Neural cell (in vitro differentiated cells): ENCODE results near the gene PFKFB4. TPM values are rescaled to one million over a fixed set of nuclear protein-coding genes. Genes with fewer than 3 reads are reported as not detected.

Experiments used
- H2AFZ ChIP-seq: fragments of 200-600, 300-800 bp; sonication (generic), shearing (Covaris generic); 2 replicates; pipeline ENCODE4 v1.6.0; 2014; ENCODE audit warnings: low read depth, mild to moderate bottlenecking, antibody characterized with exemption, low read length, moderate library complexity
- H3F3A ChIP-seq: fragments of 200-600 bp; shearing (Covaris generic); 2 replicates; pipeline ENCODE4 v1.6.1; 2016; ENCODE audit warnings: mild to moderate bottlenecking, moderate library complexity, mixed read lengths, antibody characterized with exemption, low read length; ENCODE audit not compliant: insufficient read depth, poor library complexity, severe bottlenecking
- H3K27ac ChIP-seq: fragments of 200-600, 300-800 bp; sonication (generic), shearing (Covaris generic); 2 replicates; pipeline ENCODE4 v1.5.1; 2014; ENCODE audit warnings: mild to moderate bottlenecking, low read length, moderate library complexity
- H3K27me3 ChIP-seq: fragments of 300-800, 200-600 bp; sonication (generic), shearing (Covaris generic); 2 replicates; pipeline ENCODE4 v1.6.0; 2014; ENCODE audit warnings: mild to moderate bottlenecking, low read depth, low read length, moderate library complexity; ENCODE audit not compliant: insufficient read depth
- H3K36me3 ChIP-seq: fragments of 300-800, 200-600 bp; sonication (generic), shearing (Covaris generic); 2 replicates; pipeline ENCODE4 v1.5.1; 2014; ENCODE audit warnings: mild to moderate bottlenecking, antibody characterized with exemption, low read length, moderate library complexity; ENCODE audit not compliant: insufficient read depth
- H3K4me2 ChIP-seq: fragments of 300-800, 200-600 bp; sonication (generic), shearing (Covaris generic); 2 replicates; pipeline ENCODE4 v1.6.0; 2014; ENCODE audit warnings: mild to moderate bottlenecking, low read length
- H3K4me3 ChIP-seq: fragments of 300-800, 200-600 bp; sonication (generic), shearing (Covaris generic); 2 replicates; pipeline ENCODE4 v1.5.1; 2014; ENCODE audit warnings: mild to moderate bottlenecking, low read length, moderate library complexity
- H3K79me2 ChIP-seq: fragments of 200-600 bp; shearing (Covaris generic); replicated peaks from 2 replicates; pipeline ENCODE4 v1.6.0; 2014; ENCODE audit warnings: mild to moderate bottlenecking, low read length, moderate library complexity; ENCODE audit not compliant: insufficient read depth
- H3K9ac ChIP-seq: fragments of 300-800, 200-600 bp; sonication (generic), shearing (Covaris generic); 2 replicates; pipeline ENCODE4 v1.6.1; 2016; ENCODE audit warnings: mild to moderate bottlenecking, low read length, mixed read lengths
- H3K9me2 ChIP-seq: fragments of 200-600 bp; shearing (Covaris generic); 2 replicates; pipeline ENCODE4 v1.6.1; 2016; ENCODE audit warnings: mild to moderate bottlenecking, low read length, mixed read lengths; ENCODE audit not compliant: insufficient read depth
- H3K9me3 ChIP-seq: fragments of 200-600, 300-800 bp; sonication (generic), shearing (Covaris generic); 2 replicates; pipeline ENCODE4 v1.6.1; 2016; ENCODE audit warnings: mild to moderate bottlenecking, mixed run types, low read length, moderate library complexity, mixed read lengths
- H4K20me1 ChIP-seq: fragments of 200-600 bp; shearing (Covaris generic); 2 replicates; pipeline ENCODE4 v1.6.1; 2016; ENCODE audit warnings: mild to moderate bottlenecking, mixed run types; ENCODE audit not compliant: insufficient read depth
- CTCF ChIP-seq: fragments of 450-650 bp; IDR thresholded peaks from 2 replicates; pipeline ENCODE4 v1.5.1; 2014; ENCODE audit warnings: antibody characterized with exemption, mild to moderate bottlenecking, moderate library complexity; ENCODE audit not compliant: poor library complexity, severe bottlenecking
- EP300 ChIP-seq: fragments of 450-650 bp; conservative IDR thresholded peaks from 2 replicates; pipeline ENCODE4 v1.6.1; 2014; ENCODE audit warnings: antibody characterized with exemption, mild to moderate bottlenecking, moderate library complexity; ENCODE audit not compliant: poor library complexity, severe bottlenecking
- EZH2 ChIP-seq: fragments of 200-600, 300-800 bp; shearing (Covaris generic), sonication (generic); IDR thresholded peaks from 2 replicates; pipeline ENCODE4 v1.6.1; 2014; ENCODE audit warnings: antibody characterized with exemption, low read length, borderline replicate concordance, mild to moderate bottlenecking; ENCODE audit not compliant: insufficient read depth, poor library complexity, severe bottlenecking
- MXI1 ChIP-seq: fragments of 450-650 bp; conservative IDR thresholded peaks from 2 replicates; pipeline ENCODE4 v1.6.1; 2014; ENCODE audit warnings: antibody characterized with exemption, mild to moderate bottlenecking; ENCODE audit not compliant: poor library complexity, severe bottlenecking
- POLR2AphosphoS5 ChIP-seq: IDR thresholded peaks from 2 replicates; pipeline ENCODE4 v1.6.1; 2012
- RAD21 ChIP-seq: fragments of 450-650 bp; conservative IDR thresholded peaks from 2 replicates; pipeline ENCODE4 v1.6.1; 2014; ENCODE audit warnings: antibody characterized with exemption, mild to moderate bottlenecking, moderate library complexity
- REST ChIP-seq: IDR thresholded peaks from 2 replicates; pipeline ENCODE4 v1.6.1; 2012; ENCODE audit warnings: borderline replicate concordance
- SMC3 ChIP-seq: fragments of 450-650 bp; conservative IDR thresholded peaks from 2 replicates; pipeline ENCODE4 v1.6.1; 2014; ENCODE audit warnings: antibody characterized with exemption, mild to moderate bottlenecking, moderate library complexity; ENCODE audit not compliant: poor library complexity
- TAF1 ChIP-seq: IDR thresholded peaks from 2 replicates; pipeline ENCODE4 v1.6.1; 2012; ENCODE audit warnings: low read depth
- polyA plus RNA-seq: library from polyadenylated mRNA; depleted of rRNA; stranded (reverse); fragments of >200 nt; gene quantifications from 2 replicates; pipeline ENCODE4 v1.2.3, GENCODE V29; 2014

Gene PFKFB4
- polyA plus RNA-seq, 1 donor from 2014 or later: 29.4 TPM

GRCh38 chr3:48569808-48570450 is 13.3 kb upstream of the PFKFB4 start:
- Histone ChIP-seq H3K79me2 (no peaks in the 10 kb centered on the region), H3K4me3 (no peak overlapping the region), H3K27me3 (no peaks in the 10 kb centered on the region), H3F3A (no peaks in the 10 kb centered on the region), H2AFZ (no peak overlapping the region), H3K9ac (no peak overlapping the region), H3K9me2 (no peaks in the 10 kb centered on the region), H3K9me3 (no peaks in the 10 kb centered on the region), H4K20me1 (no peaks in the 10 kb centered on the region), H3K4me2 (no peak overlapping the region), H3K27ac (no peak overlapping the region), H3K36me3 (no peaks in the 10 kb centered on the region)
- TF ChIP-seq MXI1 (no peak), POLR2AphosphoS5 (no peak), CTCF (no peak), RAD21 (no peak), EP300 (no peak), TAF1 (no peak), EZH2 (no peak), REST (no peak), SMC3 (no peak)

GRCh38 chr3:48569400-48569799 is 12.8 kb upstream of the PFKFB4 start:
- H3K9ac ChIP-seq: no peak overlapping the region
- H3K79me2 ChIP-seq: no peaks in the 10 kb centered on the region
- no peak overlapping the region for H3K27ac ChIP-seq
- no peak overlapping the region for H2AFZ ChIP-seq
- no peak overlapping the region for H3K4me3 ChIP-seq
- no peaks in the 10 kb centered on the region for H3F3A ChIP-seq
- H4K20me1 ChIP-seq: no peaks in the 10 kb centered on the region
- TF ChIP-seq MXI1: no peak
- TF ChIP-seq RAD21: no peak
- TF ChIP-seq SMC3: no peak
- no peak for TF ChIP-seq REST
- no peak for TF ChIP-seq EZH2
- TF ChIP-seq TAF1: no peak
- TF ChIP-seq POLR2AphosphoS5: no peak
- TF ChIP-seq EP300: no peak
- no peak for TF ChIP-seq CTCF
- H3K9me2 ChIP-seq: no peaks in the 10 kb centered on the region
- no peaks in the 10 kb centered on the region for H3K27me3 ChIP-seq
- H3K9me3 ChIP-seq: no peaks in the 10 kb centered on the region
- no peaks in the 10 kb centered on the region for H3K36me3 ChIP-seq
- H3K4me2 ChIP-seq: no peak overlapping the region
